ENCODE results near the gene ATP1A4.

Gene ATP1A4

DNA sequence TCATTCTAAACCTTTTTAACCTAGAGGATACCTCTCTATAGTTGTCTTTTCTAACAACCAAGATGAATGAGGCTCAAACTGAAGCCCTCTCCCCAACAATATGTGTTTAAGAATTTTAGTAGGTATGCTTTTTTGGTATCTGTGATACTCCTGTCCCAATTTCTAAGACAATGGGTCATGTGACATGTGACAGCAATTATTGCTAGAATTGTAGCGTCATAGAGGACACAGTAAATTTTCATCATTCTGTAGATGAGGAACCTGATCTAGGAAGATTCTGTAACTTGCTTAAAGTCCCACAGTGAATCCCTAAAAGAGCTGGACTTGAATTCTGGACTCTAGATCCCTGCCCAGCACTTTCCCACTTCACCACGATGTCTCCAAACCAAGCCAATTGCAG is 27.3 kb downstream of the ATP1A4 start:
- DNase-seq, result no peak

DNA sequence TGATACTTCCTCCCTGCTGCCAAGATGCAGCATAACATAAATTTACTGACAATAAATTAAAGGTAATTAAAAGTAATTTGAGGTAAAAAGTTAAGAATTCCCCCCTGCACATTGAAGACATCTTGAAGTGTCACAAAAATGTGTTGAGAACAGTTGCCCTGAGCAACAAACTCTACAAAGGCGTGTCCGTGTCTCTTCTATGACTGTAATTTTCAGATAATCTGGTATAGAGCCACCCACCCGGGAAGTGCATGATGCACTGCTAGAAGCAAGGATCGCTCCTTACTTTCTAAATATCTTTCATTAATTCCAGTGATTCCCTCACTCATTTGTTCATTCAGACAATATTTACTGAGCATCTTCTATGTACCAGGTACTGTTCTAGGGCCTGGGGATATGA is 27.9 kb downstream of the ATP1A4 start:
- no peak for DNase-seq

DNA sequence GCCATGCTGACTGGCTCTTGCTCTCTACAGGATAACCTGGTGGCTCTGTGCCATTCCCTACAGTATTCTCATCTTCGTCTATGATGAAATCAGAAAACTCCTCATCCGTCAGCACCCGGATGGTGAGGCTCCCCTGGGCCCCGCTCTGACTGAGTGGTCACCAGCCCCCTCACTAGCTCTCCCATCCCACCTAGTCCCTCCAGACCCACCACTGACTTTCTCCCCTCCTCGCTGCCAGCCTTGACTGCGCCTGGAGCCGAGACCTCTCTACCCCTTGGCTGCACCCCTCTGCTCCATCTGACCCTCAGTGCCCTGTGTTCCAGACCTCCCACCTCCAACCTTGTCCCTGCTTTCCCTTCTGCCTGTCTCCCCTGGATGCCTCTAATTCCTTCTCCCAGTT is 34.8 kb downstream of the ATP1A4 start:
- DNase-seq, result no peak

DNA sequence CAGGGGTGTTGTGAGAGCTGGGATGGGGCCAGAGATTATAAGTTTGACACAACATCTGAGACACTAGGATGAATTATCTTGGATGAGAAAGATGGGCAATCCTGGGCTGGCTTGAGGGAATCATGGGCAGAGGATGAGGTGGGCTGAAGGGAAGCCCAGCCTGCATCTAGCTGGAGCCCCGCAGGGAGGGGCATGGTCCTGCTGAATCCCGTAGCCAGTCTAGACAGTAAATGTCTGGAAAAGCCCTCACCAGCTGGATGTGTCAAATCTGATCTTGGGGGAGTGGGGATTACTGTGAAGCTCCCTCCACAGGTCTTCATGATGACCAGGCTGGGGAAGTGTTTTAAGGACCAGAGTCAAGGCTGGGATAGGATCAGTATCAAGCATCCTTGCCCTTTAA is 35.3 kb downstream of the ATP1A4 start:
- no peak for DNase-seq

DNA sequence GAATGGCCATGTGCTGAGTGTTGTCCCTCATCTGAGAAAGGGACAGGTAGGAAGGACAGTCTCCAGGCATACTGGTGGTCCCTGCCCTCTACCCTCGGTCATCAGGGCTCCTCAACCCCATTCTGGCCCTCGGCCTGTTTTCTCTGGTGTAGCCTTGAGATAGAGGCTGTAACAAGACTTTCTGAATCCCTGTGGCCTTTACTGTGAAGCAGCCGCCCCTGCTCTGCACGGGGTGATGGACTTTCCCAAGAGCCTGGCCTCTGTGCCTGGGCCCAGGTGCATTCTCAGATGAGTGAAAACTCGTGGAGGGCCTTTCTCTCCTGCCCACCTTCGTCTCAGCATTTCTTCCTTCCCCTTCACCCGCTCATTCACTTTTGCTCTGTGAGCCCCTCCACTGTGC is 36.0 kb downstream of the ATP1A4 start:
- DNase-seq, result no peak

DNA sequence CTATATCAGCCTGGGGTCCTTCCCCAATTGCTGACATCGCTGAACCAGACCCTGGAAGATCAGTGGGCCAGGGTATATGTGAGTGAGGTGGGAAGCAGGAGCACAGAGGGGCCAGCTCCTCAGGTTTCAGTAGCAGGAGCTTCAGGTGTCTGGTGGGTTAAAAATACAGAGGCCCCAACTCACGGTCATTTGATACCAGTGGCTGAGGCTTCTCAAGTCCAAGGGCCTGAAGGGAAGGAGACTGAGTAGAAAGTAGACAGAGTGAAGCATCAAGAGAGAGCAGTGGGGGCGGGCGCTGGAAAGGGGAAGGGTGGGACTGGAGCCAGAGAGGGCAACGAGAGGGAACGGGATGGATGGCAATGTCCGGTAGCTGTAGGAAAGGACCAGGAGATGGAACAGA is 36.9 kb downstream of the ATP1A4 start:
- no peak for DNase-seq

DNA sequence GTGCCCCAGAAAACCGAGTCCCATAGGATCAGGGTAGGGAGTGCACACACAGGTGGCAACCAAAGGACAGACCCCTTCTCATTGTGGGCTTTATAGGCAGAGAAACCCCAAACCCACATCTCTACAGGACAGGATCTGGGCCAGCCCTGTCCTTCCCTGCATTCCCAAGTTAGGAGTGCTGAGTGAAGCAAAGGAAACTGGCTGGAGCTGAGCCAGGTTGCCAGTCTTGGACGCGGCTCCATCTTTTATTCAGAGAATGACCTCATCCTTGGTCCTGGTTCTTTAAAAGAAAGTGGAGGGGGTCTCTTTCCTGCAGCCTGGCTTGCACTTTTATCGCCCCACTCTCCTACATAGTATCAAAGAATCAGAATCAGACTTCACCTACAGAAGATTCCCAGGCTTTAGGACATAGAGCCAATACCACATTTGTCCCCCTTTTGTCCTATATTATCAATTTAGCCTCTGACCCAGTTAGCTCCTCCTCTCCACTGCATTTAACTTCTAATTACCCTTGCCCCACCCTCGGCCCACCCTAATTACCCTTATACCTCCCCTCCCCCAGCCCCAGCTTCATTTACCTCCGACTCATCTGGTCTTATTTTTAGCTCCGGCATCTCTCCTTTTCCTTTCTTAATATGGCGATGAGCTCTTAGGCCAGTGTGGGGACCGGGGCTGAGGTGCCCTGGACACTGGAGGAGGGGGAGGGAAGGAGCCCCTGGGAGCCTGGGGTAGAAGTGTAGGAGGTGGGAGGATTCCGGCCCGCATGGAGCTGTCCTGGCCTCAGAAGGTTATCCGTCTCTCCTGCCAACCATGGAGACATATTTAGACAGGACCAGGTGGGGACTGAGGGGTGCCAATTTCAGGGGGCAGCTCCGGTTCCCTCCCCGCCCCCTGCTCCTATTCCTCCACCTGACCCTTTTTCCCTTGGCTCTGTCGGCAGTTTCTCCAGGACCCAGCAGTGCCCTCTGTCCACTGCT is 38.5 kb downstream of the ATP1A4 start, which contains the start of gene CASQ1:
CASQ1 (plus strand) TSS at position 927 of the 977 bp plus-strand sequence. CDS start 177 bp downstream, outside the sequence.
- peak in 1 of 2 experiments; percentile 9 for DNase-seq

DNA sequence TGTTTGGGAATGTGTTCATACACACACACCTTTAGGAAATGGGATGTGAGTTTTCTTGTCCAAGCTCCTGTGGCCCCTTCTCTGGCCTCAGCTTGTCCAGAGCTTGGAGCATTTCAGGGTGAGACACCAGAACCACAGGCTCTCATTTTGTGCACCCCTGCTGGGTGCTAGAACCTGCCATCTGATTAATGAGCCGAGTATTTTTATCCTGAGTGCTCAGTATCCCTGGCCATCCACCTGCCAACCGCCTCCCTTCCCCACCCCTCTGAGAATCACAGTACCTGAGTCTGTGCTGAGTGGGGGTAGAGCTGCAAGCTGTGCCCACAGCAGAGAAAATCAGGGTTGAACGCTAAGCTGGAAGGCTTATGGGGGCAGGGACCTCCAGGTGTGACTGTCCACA is 40.4 kb downstream of the ATP1A4 start:
- peak in 1 of 2 experiments; percentile 64 for DNase-seq

DNA sequence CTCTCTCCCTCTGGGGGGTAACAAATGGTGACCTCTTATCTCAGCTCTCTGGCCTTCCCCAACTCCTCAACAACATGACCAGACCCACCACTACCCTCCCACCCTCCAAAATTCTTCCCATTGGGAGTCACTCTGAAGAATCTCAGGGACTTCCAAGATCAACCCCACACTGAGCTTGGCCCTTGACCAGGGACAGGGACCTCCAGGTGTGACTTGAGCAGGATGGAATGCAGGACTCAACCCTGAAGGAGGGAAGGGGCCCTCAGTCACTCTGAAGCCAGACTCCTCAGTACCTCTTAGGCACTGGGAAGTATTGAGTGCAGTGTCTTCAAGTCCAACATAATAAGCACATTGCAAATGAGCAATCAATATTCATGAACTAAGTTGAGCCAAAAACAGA is 40.8 kb downstream of the ATP1A4 start:
- no peak for DNase-seq

DNA sequence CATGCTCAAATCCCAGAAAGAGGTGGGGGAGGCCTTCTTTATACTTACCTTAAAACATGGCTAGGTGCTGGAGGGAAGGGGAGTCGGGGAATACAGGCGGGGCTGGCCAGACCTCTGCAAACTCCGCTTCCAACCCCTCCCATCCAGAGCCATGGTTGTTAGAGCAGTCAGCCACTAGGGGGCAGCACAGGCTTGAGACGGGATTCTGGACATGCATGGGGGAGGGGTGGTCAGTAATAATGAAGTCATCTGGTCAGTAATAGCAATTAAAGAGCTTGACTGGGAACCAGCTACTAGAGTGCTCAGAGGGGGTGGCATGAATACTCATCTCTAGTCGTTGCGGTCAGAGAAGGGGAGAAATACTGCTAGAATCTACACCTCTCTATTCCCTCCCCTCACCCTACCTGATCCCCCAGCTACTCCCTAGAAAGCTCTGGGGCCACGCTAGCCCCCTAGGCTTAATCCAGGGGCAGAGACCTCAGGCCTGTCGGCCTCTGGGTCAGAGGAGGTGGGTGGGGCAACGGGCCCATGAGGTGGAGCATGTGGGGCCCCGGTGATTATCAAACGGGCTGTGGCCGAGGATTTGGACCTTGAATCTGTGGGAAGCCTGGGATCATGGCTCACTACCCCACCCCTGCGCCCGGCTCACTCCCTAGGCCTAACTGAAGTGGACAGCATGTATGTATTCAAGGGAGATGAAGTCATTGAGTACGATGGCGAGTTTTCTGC is 41.9 kb downstream of the ATP1A4 start:
- peak; percentile 32 to 89 for DNase-seq

DNA sequence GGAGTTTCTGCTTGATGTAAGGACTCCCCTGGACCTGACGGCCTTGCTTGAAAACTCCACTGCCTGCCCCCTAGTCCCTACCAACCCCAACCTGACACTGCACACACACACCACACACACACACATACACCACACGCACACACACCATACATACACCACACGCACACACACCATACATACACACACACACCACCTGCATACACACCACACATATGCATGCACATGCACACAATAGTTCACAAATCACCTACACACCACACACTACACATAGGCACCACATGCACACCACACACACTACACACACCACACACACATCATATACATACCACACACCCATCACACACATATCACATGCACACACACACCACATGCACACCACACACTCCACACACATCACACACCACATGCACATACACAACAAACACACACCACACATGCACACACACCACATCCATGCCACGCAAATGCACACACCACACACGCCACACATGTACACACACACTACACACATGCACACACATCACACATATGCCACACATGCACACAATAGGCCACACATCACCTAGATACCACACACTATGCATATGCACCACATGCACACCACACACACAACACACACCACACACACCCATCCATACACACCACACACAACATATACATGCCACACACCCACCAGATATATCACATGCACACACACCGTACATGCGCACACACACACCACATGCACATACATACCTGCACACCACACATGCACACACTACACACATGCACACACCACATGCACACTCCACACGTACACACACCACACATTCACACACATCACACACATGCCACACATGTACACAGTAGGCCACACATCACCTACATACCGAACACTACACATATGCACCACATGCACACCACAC is 42.7 kb downstream of the ATP1A4 start:
- no peak for DNase-seq

DNA sequence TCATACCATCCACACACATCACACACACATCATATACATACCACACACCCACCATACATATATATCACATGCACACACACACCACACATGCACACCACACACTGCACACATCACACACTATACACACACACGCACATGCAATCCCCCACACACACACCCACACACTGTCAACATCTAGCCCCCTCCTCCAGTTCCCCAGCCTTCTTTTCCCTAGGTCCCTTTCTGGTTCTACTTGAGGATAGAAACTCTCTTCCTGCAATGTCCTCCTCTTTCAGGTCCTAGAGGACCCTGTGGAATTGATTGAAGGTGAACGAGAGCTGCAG is 43.3 kb downstream of the ATP1A4 start:
- DNase-seq, result no peak

DNA sequence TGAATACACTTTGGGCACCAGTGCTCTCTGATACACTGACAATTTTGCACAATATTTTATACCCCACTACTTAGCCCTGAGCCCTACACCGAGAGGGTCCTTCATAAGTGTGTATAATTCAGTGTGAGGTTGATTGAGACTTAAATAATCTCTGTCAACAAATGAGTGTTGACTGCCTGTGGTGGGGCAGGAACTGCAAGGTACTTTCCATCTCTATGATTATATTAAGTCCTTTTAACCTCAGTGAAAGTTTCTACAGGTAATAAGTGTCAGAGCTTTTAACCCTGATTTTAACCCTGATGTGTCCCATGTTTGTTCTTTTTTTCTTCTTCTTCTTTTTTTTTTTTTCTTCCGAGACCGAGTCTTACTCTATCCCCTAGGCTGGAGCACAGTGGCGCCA is 44.7 kb downstream of the ATP1A4 start:
- DNase-seq, result no peak

DNA sequence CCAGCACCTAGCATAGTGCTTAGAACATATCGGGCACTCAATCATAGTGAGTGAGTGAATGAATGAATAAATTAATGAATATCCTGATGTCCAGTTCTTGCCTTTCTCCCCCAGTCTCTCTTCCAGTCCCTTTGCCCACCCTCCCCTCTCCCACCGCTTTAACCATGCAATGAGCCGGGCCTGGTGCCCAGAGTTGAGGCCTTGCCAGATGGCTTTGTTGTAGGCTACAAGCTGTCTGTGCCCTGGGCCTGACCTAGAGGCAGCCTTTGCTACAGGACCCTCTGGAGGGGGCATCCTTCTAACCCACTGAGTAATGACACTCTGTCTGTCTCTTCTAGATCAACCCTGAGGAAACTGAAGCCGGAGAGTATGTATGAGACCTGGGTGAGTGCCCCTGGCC is 45.8 kb downstream of the ATP1A4 start:
- no peak for DNase-seq

DNA sequence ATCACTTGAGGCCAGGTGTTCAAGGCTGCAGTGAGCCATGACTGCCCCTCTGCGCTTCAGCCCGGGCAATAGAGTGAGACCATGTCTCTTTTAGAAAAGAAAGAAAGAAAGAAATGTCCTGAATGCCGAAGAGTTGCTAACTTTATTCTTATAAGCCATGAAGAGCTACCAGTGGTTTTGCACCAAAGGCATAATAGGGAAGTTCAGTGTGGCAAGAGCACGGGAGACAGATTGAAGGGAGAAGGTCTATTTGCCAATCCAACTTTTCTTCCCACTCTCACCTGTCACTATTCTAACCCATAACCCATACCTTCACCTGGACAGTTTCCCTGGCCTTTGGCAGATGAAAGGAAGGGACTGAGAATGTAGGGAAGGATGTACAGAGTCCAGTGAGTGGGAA is 49.4 kb downstream of the ATP1A4 start:
- DNase-seq, result no peak

DNA sequence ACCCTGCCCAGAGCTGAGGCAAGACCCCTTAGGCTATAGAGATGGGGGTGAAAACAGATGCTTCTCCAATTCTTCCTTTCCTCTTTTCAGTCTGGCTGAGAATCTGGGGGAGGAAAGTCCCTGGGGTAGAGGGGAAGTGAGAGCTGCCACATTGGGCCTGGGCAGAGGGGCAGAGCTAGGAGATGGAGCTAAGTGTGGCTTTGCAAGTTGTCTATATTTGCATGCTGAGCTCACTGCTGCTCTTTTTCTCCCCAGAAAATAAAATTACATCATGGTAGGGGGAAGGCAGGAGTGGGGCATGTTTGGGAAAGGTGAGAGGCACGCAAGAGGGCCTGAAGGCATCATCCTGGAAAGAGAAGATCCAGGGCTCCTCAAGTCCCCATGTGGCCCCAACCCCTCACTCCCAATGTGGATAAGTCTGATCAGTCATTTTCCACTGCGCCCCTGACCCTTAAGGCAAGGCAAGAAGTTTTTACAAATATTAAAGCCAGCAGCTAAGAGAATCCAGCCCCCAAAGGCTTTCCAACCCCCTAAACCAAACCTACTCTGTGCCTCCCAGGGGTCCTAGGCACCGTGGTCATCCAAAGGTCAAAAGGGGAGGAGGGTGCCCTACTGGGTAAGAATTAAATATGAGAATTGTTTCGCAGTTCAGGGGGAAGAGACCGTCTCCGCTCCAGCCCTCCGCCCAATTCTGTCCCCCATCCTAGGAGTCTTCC is 53.3 kb downstream of the ATP1A4 start:
- DNase-seq, result no peak

DNA sequence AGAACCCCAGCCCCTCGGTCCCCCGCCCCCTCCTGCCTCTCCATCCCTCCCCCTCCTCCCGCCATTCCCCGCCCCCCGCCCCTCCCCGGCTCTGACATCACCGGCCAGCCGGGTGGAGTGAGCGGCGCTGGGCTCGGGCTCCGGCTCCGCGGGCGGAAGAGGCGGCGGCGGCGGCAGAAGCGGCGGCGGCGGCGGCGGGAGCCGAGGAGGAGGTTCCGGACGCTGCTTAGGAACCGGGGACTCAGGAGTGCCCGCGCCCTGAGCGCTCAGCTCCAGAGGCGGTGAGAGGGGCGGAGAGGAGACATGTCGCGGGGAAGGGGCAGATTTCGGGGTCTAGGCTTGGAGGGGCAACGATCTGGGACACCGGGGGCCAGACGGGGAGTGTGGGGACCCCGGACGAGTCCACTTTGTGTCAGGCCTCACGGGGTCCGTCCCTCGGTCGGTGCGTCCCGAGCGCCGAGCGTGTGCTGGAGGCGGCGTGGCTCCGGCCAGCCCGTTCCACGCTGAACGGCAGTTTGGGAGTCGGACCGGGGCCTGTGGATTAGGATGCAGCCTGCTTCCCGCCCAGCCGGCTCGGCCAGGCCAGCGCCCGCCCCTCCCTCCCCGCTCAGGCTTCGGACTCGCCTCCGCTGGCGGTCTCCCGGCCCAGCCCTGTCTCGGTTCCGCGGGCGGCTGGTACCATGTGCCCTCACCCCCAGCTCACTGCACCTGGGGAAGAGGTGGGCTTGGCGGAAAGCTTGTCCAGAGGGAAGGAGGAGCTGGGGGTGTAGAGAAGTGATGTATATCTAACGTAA is 54.0 kb downstream of the ATP1A4 start, which contains the start of gene PEA15:
PEA15 (plus strand) TSS at position 143 of the 794 bp plus-strand sequence. CDS start 6,161 bp downstream, outside the sequence.
- DNase-seq, result no peak

DNA sequence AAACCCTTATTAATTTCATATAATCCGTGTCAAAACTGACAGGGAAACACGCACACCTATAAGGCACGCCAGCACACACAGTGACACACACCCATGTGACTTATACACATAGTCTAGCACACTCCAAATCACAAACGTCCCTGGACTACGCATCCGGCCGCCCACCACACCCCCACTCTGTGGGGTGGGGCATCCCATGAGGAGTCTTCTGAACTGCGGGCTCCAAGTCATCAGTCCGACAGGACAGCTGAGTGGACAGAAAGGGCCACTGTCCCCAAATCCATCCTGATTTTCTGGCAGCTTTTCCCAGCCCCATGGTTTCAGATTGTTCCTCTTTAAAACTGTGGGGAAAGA is 54.6 kb downstream of the ATP1A4 start:
- DNase-seq, result no peak

DNA sequence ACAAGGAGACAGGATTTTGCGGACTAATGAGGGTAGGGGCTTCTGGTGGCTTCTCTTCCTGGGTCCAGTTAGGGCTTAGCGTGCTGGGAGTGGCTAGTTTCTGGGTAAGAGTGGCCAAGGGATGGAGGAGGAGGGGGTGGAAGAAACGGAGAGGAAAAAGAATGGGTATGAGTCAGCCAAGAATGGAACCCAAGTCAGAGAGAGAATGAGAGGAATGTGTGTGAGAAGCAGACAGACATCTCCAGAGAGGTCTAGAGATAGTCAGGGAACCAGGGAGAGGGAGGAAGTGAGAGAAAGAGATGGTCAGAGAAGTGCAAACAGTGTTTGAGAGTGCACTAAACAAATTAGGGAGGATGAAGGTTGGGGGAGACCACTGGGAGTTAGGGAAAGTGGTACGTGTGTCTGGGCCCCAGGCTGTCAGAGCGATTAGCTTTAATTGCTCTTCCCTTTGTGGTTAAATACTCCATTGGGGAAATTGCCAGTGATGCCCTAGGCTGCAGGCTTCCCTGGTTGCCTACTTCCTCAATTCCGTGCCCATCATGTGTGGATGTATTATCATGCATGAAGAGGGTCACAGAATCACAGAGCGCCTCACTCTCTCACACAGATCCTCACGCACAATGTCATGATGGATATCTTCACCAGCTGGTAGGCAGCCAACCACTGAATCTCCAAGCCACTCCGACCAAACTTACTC is 55.2 kb downstream of the ATP1A4 start:
- DNase-seq, result no peak

DNA sequence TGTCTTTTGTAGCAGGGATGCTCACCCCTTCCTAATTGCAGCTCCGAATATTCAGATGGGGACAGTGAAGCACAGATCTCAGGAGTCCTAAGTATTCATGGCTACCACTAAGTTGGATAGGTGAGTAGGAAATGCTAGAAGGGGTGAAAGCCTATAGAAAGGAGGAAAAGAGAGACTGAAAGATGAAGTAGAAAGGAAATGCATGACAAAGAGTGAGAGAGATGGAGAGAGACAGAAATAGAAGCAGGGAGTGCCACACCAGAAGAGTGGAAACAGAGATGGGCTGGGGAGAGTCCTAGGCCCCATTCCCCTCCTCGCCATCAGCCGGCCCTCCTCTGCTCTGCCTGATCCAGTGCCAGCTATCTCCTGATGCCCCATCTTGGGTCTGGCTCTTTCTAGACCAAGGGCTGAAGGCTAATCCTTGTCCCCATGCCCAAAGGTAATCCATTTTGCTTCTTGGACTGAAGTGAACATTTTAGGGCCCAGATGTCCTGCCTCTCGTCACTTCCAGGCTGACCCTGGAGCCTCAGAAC is 55.8 kb downstream of the ATP1A4 start:
- no peak for DNase-seq
